H1 (cell line): ENCODE data around the gene C2CD2L.
"Not testable (repeated sequence)": the region's sequence is repeated elsewhere in the genome, so short reads cannot be mapped to it uniquely, and the experiment has no call there.

ENCODE experiments used
- BRCA1 ChIP-seq: IDR thresholded peaks from 2 replicates; pipeline ENCODE4 v1.6.1; 2012; ENCODE audit warnings: low read depth, low read length, improper control_type of control experiment
- EP300 ChIP-seq, 2 experiments: IDR thresholded peaks; 1 replicate in 1 of 2; 2 replicates in 1 of 2; pipeline ENCODE4 v1.6.1; 2011 to 2012; ENCODE audit warnings: low read depth in 2 of 2, low read length in 2 of 2, mild to moderate bottlenecking in 2 of 2, borderline replicate concordance in 1 of 2, inconsistent platforms in 1 of 2, moderate library complexity in 1 of 2
- EZH2 ChIP-seq: fragments of 200-600 bp; sonication (generic); IDR thresholded peaks from 2 replicates; pipeline ENCODE4 v1.7.1; 2012; ENCODE audit warnings: low read depth, mild to moderate bottlenecking, moderate library complexity, low read length, inconsistent platforms; ENCODE audit not compliant: severe bottlenecking
- MAFK ChIP-seq: IDR thresholded peaks from 2 replicates; pipeline ENCODE4 v1.6.1; 2012; ENCODE audit warnings: low read depth, mild to moderate bottlenecking, improper control_type of control experiment, low read length
- POLR2A ChIP-seq, 2 experiments: IDR thresholded peaks; 1 replicate in 1 of 2; 2 replicates in 1 of 2; pipeline ENCODE4 v1.6.1; 2011; ENCODE audit warnings: low read depth in 2 of 2, low read length in 2 of 2, mild to moderate bottlenecking in 2 of 2; ENCODE audit errors: control extremely low read depth in 1 of 2
- POLR2AphosphoS5 ChIP-seq: IDR thresholded peaks from 2 replicates; pipeline ENCODE4 v1.6.1; 2011; ENCODE audit warnings: low read depth, low read length
- YY1 ChIP-seq: IDR thresholded peaks from 2 replicates; pipeline ENCODE4 v1.6.1; 2011; ENCODE audit warnings: low read depth, mild to moderate bottlenecking, low read length
- TF ChIP-seq, protein P1 (sequence below), 3 experiments: IDR thresholded peaks; 1 replicate in 2 of 3; 2 replicates in 1 of 3; pipeline versions ENCODE4 v1.5.1 to v1.6.1; 2011; ENCODE audit warnings: low read length in 3 of 3, mild to moderate bottlenecking in 3 of 3, inconsistent platforms in 2 of 3, low read depth in 1 of 3, moderate library complexity in 1 of 3; ENCODE audit not compliant: insufficient read depth in 1 of 3; ENCODE audit errors: control extremely low read depth in 1 of 3
- TF ChIP-seq, protein P2 (sequence below): IDR thresholded peaks from 2 replicates; pipeline ENCODE4 v1.6.1; 2011; ENCODE audit warnings: low read length, improper control_type of control experiment

DNA sequence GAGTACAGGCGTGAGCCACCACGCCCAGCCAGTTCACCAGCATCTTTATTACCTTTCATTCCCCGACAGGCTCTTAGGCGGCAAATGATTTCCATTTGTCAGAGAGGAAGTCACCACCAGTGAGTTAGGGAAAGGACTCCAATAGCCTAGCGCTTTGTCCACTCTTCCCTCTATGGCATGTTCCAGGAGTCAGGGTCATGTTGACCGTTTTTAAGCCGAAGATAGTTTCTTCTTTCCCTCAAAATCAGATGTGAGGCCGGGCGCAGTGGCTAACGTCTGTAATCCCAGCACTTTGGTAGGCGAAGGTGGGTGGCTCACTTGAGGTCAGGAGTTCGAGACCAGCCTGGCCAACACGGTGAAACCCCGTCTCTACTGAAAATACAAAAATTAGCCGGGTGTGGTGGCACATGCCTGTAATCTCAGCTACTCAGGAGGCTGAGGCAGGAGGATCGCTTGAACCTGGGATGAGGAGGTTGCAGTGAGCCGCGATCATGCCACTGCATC lies 3.9 kb upstream of the C2CD2L start:
- not testable (repeated sequence) for TF ChIP-seq EP300 (IDR thresholded peaks at IDR 0.05; ENCODE audit: borderline replicate concordance in 1 of 2, low read depth in 2 of 2, low read length in 2 of 2); POLR2AphosphoS5; EZH2; YY1; BRCA1; POLR2A (IDR thresholded peaks at IDR 0.05; ENCODE audit: control extremely low read depth in 1 of 2, low read depth in 2 of 2, low read length in 2 of 2); MAFK
- TF ChIP-seq, protein P1, sequence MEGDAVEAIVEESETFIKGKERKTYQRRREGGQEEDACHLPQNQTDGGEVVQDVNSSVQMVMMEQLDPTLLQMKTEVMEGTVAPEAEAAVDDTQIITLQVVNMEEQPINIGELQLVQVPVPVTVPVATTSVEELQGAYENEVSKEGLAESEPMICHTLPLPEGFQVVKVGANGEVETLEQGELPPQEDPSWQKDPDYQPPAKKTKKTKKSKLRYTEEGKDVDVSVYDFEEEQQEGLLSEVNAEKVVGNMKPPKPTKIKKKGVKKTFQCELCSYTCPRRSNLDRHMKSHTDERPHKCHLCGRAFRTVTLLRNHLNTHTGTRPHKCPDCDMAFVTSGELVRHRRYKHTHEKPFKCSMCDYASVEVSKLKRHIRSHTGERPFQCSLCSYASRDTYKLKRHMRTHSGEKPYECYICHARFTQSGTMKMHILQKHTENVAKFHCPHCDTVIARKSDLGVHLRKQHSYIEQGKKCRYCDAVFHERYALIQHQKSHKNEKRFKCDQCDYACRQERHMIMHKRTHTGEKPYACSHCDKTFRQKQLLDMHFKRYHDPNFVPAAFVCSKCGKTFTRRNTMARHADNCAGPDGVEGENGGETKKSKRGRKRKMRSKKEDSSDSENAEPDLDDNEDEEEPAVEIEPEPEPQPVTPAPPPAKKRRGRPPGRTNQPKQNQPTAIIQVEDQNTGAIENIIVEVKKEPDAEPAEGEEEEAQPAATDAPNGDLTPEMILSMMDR (IDR thresholded peaks at IDR 0.05; ENCODE audit: control extremely low read depth in 1 of 3, insufficient read depth in 1 of 3, low read depth in 1 of 3, low read length in 3 of 3): not testable (repeated sequence)
- TF ChIP-seq, protein P2, sequence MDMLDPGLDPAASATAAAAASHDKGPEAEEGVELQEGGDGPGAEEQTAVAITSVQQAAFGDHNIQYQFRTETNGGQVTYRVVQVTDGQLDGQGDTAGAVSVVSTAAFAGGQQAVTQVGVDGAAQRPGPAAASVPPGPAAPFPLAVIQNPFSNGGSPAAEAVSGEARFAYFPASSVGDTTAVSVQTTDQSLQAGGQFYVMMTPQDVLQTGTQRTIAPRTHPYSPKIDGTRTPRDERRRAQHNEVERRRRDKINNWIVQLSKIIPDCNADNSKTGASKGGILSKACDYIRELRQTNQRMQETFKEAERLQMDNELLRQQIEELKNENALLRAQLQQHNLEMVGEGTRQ: not testable (repeated sequence)
